HL-60 (cell line): ENCODE results near the gene C16orf90.

Experiments used
- DNase-seq, 2 experiments: peaks; one replicate each; pipeline ENCODE4 v3.0.0-alpha.2; 2010 to 2020; ENCODE audit warnings: low read depth in 1 of 2, low spot score in 1 of 2
- H3K27ac ChIP-seq: fragments of 250-450 bp; sonication (Bioruptor Pico); replicated peaks from 2 replicates; pipeline ENCODE4 v1.5.1; 2020; ENCODE audit warnings: mild to moderate bottlenecking, moderate library complexity
- H3K27me3 ChIP-seq: fragments of 250-450 bp; sonication (Bioruptor Pico); 2 replicates; pipeline ENCODE4 v1.5.1; 2021; ENCODE audit warnings: mild to moderate bottlenecking, moderate library complexity; ENCODE audit not compliant: insufficient read depth, poor library complexity, severe bottlenecking
- H3K4me3 ChIP-seq: replicated peaks from 2 replicates; pipeline ENCODE4 v1.5.1; 2011; ENCODE audit warnings: mild to moderate bottlenecking, control low read depth, low read length; ENCODE audit not compliant: insufficient read depth
- GABPA ChIP-seq: IDR thresholded peaks from 2 replicates; pipeline ENCODE4 v1.6.1; 2012; ENCODE audit warnings: low read depth
- POLR2AphosphoS5 ChIP-seq: IDR thresholded peaks from 2 replicates; pipeline ENCODE4 v1.6.1; 2012; ENCODE audit warnings: low read depth
- SPI1 ChIP-seq: IDR thresholded peaks from 2 replicates; pipeline ENCODE4 v1.6.1; 2012; ENCODE audit warnings: low read depth, mild to moderate bottlenecking, borderline replicate concordance
- TF ChIP-seq, protein P1 (sequence below): IDR thresholded peaks from 2 replicates; pipeline ENCODE4 v1.6.1; 2012; ENCODE audit warnings: low read depth; ENCODE audit not compliant: insufficient replicate concordance
- TF ChIP-seq, protein P2 (sequence below): IDR thresholded peaks from one replicate; pipeline ENCODE4 v1.5.1; 2011; ENCODE audit warnings: low read length, control low read depth, inconsistent platforms; ENCODE audit not compliant: insufficient read depth

C16orf90 gene

DNA sequence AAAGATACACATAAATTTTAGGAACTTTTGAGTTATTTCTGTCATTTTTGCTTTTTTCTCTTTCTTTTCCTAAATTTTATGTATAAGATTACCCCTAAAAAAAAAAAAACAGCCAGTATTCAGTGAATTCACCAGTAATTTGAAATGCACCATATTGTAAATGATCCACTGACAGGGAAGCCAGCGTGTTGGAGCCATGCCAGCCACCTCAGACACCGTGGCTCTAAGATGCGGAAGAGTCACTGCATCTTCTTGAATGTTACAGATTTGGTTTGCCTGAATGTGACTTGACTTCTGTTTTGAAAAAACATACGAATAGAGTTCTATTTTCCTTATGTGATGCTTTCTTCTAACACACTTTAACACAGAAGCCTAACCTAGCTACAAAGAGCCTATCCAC is 42.9 kb upstream of the C16orf90 start:
- no peak overlapping the region for H3K27ac ChIP-seq
- H3K4me3 ChIP-seq, result no peak overlapping the region
- no peak for DNase-seq
- no peaks in the 10 kb centered on the region for H3K27me3 ChIP-seq
- TF ChIP-seq, protein P1, sequence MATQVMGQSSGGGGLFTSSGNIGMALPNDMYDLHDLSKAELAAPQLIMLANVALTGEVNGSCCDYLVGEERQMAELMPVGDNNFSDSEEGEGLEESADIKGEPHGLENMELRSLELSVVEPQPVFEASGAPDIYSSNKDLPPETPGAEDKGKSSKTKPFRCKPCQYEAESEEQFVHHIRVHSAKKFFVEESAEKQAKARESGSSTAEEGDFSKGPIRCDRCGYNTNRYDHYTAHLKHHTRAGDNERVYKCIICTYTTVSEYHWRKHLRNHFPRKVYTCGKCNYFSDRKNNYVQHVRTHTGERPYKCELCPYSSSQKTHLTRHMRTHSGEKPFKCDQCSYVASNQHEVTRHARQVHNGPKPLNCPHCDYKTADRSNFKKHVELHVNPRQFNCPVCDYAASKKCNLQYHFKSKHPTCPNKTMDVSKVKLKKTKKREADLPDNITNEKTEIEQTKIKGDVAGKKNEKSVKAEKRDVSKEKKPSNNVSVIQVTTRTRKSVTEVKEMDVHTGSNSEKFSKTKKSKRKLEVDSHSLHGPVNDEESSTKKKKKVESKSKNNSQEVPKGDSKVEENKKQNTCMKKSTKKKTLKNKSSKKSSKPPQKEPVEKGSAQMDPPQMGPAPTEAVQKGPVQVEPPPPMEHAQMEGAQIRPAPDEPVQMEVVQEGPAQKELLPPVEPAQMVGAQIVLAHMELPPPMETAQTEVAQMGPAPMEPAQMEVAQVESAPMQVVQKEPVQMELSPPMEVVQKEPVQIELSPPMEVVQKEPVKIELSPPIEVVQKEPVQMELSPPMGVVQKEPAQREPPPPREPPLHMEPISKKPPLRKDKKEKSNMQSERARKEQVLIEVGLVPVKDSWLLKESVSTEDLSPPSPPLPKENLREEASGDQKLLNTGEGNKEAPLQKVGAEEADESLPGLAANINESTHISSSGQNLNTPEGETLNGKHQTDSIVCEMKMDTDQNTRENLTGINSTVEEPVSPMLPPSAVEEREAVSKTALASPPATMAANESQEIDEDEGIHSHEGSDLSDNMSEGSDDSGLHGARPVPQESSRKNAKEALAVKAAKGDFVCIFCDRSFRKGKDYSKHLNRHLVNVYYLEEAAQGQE, result no peak
- TF ChIP-seq POLR2AphosphoS5 (no peak), GABPA (no peak), SPI1 (no peak)

DNA sequence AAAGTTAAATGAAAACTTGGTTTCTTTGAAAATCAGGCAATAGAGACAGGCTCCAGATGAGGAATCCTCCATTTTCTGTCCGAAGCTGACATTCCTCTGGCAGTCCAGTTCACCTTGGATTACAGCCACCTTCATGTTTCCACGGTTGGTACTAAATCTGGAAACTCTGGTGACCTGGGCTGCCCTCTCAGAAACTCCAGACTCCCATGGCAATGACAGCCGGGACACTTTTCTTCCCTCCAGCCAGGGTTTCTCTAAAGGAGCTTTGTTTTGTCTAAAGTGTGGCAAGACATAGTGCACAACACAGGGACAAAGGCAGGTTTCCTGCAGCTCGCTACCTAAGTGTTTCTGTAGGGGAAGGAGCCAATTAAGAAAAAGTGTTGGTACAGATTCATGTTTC is 41.6 kb upstream of the C16orf90 start:
- H3K27me3 ChIP-seq, result no peaks in the 10 kb centered on the region
- DNase-seq, result no peak
- no peak overlapping the region for H3K4me3 ChIP-seq
- TF ChIP-seq GABPA, result no peak
- TF ChIP-seq POLR2AphosphoS5, result no peak
- TF ChIP-seq, protein P1, result no peak
- TF ChIP-seq, protein P2, sequence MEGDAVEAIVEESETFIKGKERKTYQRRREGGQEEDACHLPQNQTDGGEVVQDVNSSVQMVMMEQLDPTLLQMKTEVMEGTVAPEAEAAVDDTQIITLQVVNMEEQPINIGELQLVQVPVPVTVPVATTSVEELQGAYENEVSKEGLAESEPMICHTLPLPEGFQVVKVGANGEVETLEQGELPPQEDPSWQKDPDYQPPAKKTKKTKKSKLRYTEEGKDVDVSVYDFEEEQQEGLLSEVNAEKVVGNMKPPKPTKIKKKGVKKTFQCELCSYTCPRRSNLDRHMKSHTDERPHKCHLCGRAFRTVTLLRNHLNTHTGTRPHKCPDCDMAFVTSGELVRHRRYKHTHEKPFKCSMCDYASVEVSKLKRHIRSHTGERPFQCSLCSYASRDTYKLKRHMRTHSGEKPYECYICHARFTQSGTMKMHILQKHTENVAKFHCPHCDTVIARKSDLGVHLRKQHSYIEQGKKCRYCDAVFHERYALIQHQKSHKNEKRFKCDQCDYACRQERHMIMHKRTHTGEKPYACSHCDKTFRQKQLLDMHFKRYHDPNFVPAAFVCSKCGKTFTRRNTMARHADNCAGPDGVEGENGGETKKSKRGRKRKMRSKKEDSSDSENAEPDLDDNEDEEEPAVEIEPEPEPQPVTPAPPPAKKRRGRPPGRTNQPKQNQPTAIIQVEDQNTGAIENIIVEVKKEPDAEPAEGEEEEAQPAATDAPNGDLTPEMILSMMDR, result no peak
- no peak for TF ChIP-seq SPI1
- H3K27ac ChIP-seq, result no peak overlapping the region

DNA sequence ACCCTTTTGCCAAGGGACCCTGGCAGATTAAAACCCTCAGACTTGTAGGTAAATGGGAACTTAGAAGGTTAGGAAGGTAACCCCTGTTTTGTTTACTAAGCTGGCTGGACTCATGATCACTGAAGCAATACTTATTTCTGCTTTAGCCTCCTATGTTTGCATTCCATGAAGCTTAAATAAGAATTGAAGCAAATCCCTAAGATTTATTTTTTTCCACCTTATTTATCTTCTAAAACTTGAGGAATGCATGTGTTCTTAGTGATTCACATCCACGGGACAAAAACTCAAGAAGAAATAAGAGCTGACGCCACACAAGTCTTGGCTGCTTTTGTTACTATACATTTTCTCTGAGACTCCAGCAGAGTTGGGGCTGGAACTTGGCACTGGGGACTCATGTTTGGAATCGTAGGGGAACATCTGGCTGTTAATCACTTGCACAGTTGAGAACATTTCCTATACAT is 41.0 kb upstream of the C16orf90 start:
- no peak overlapping the region for H3K4me3 ChIP-seq
- no peak overlapping the region for H3K27ac ChIP-seq
- H3K27me3 ChIP-seq, result no peaks in the 10 kb centered on the region
- no peak for DNase-seq
- TF ChIP-seq, protein P2, result no peak
- TF ChIP-seq, protein P1, result no peak
- TF ChIP-seq POLR2AphosphoS5 (no peak), GABPA (no peak), SPI1 (no peak)
